ENCODE measurements around the gene TPST2.

DNA sequence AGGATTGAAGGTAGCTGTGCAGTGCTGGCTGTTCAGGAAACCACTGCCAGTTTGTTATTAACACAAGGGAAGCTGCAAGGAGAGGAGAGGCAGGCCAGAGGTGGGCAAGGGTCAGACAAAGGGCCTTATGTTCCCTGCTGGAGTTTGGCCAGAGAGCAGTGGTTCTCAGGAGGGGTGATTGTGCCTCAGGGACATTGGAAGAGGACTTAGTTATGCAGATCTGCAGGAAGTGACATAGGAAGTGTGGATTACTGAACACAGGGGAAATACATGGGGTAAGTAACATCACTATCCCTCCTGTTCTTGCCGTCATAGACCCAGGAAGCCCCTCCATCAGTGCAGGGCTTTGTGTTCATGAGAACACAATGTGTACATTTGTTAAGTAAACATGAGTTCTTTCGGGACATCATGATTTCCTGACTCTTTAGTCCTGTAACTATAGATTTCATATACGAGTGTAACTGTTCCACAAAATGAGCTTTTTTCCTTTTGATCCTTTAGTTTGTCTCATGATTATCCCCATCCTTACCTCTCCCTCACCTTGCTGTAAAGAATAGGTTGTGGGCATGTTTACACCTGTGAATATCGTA lies 100.4 kb downstream of the TPST2 start:
- TF ChIP-seq, protein P1, sequence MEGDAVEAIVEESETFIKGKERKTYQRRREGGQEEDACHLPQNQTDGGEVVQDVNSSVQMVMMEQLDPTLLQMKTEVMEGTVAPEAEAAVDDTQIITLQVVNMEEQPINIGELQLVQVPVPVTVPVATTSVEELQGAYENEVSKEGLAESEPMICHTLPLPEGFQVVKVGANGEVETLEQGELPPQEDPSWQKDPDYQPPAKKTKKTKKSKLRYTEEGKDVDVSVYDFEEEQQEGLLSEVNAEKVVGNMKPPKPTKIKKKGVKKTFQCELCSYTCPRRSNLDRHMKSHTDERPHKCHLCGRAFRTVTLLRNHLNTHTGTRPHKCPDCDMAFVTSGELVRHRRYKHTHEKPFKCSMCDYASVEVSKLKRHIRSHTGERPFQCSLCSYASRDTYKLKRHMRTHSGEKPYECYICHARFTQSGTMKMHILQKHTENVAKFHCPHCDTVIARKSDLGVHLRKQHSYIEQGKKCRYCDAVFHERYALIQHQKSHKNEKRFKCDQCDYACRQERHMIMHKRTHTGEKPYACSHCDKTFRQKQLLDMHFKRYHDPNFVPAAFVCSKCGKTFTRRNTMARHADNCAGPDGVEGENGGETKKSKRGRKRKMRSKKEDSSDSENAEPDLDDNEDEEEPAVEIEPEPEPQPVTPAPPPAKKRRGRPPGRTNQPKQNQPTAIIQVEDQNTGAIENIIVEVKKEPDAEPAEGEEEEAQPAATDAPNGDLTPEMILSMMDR (IDR thresholded peaks at IDR 0.05) = no peak
- TF ChIP-seq POLR2A (IDR thresholded peaks at IDR 0.05) = no peak
- no peak for TF ChIP-seq EP300 (IDR thresholded peaks at IDR 0.05)

Data from tibial nerve (tissue), 4 donors.